K562 (cell line): Measurements from ENCODE around the gene SZT2. TPM values are rescaled to one million over a fixed set of nuclear protein-coding genes. Genes with fewer than 3 reads are reported as not detected.

Experiments used
- ASH1L ChIP-seq: fragments of 450-650 bp; IDR thresholded peaks from 2 replicates; pipeline ENCODE4 v1.6.1; 2018; ENCODE audit warnings: borderline replicate concordance, mild to moderate bottlenecking, low read depth; ENCODE audit not compliant: partially characterized antibody
- CBX3 ChIP-seq, 2 experiments: IDR thresholded peaks; 1 replicate in 1 of 2; 2 replicates in 1 of 2; pipeline ENCODE4 v1.6.1; 2012; ENCODE audit warnings: inconsistent platforms in 2 of 2, low read length in 2 of 2, borderline replicate concordance in 1 of 2, control low read depth in 1 of 2
- DACH1 ChIP-seq: fragments of 450-650 bp; IDR thresholded peaks from 2 replicates; pipeline ENCODE4 v1.6.1; 2018; ENCODE audit not compliant: partially characterized antibody
- DPF2 ChIP-seq: fragments of 450-650 bp; IDR thresholded peaks from 2 replicates; pipeline ENCODE4 v1.6.1; 2016
- ELF2 ChIP-seq: fragments of 250-450 bp; sonication (Bioruptor Pico); IDR thresholded peaks from 2 replicates; pipeline ENCODE4 v1.5.0; 2021; ENCODE audit warnings: mild to moderate bottlenecking
- EP400 ChIP-seq: fragments of 450-650 bp; IDR thresholded peaks from 2 replicates; pipeline ENCODE4 v1.6.1; 2017; ENCODE audit warnings: antibody characterized with exemption, mild to moderate bottlenecking, moderate library complexity
- EZH2 ChIP-seq: IDR thresholded peaks from 2 replicates; pipeline ENCODE4 v1.6.1; 2012; ENCODE audit warnings: low read depth, mild to moderate bottlenecking, inconsistent platforms, low read length, borderline replicate concordance
- FUS ChIP-seq: fragments of 200-400 bp; formaldehyde crosslinking; optimal IDR thresholded peaks from 2 replicates; pipeline ENCODE3; 2017; ENCODE audit warnings: low read depth, low read length
- MLLT1 ChIP-seq, 2 experiments: fragments of 450-650 bp; IDR thresholded peaks; 2 replicates each; pipeline ENCODE4 v1.6.1; 2016
- NCOA6 ChIP-seq: fragments of 450-650 bp; IDR thresholded peaks from 2 replicates; pipeline ENCODE4 v1.6.1; 2017; ENCODE audit warnings: mild to moderate bottlenecking
- NCOR1 ChIP-seq: fragments of 450-650 bp; IDR thresholded peaks from 2 replicates; pipeline ENCODE4 v1.6.1; 2016; ENCODE audit warnings: mild to moderate bottlenecking, moderate library complexity
- NR2F6 ChIP-seq: fragments of 450-650 bp; formaldehyde crosslinking; IDR thresholded peaks from 2 replicates; pipeline ENCODE4 v1.4.0; 2020; ENCODE audit warnings: mild to moderate bottlenecking
- PHF20 ChIP-seq: fragments of 450-650 bp; IDR thresholded peaks from 2 replicates; pipeline ENCODE4 v1.6.1; 2018; ENCODE audit not compliant: partially characterized antibody
- RUNX1 ChIP-seq: sonication (generic); IDR thresholded peaks from 2 replicates; pipeline ENCODE4 v1.6.1; 2016; ENCODE audit warnings: antibody characterized with exemption, low read depth
- SMAD3 ChIP-seq: fragments of 450-650 bp; formaldehyde crosslinking; conservative IDR thresholded peaks from 2 replicates; pipeline ENCODE4 v1.4.0; 2020; ENCODE audit warnings: mild to moderate bottlenecking
- TAF1 ChIP-seq: IDR thresholded peaks from 2 replicates; pipeline ENCODE4 v1.6.1; 2011; ENCODE audit warnings: mild to moderate bottlenecking, low read length, moderate library complexity; ENCODE audit not compliant: insufficient read depth, control insufficient read depth, severe bottlenecking; ENCODE audit errors: extremely low read depth
- TBP ChIP-seq: optimal IDR thresholded peaks from 2 replicates; pipeline ENCODE3; 2011; ENCODE audit warnings: low read depth, low read length, improper control_type of control experiment
- TRIM24 ChIP-seq, 2 experiments: fragments of 450-650 bp; IDR thresholded peaks; 2 replicates each; pipeline ENCODE4 v1.6.1; 2016
- TRIM28 ChIP-seq: fragments of 450-650 bp; IDR thresholded peaks from 2 replicates; pipeline ENCODE4 v1.6.1; 2017
- ZBTB8A ChIP-seq: fragments of 450-650 bp; IDR thresholded peaks from 2 replicates; pipeline ENCODE4 v1.6.1; 2018; ENCODE audit warnings: mild to moderate bottlenecking, moderate library complexity; ENCODE audit not compliant: partially characterized antibody
- ZNF75A ChIP-seq: fragments of 450-650 bp; formaldehyde crosslinking; IDR thresholded peaks from 2 replicates; pipeline ENCODE4 v1.4.0; 2020; ENCODE audit warnings: mild to moderate bottlenecking
- ZNF766 ChIP-seq: fragments of 200-800 bp; sonication (Bioruptor generic); conservative IDR thresholded peaks from 2 replicates; pipeline ENCODE4 v1.6.1; 2016; ENCODE audit warnings: missing genetic modification characterization, missing compliant biosample characterization
- polyA plus RNA-seq, 8 experiments: library from polyadenylated mRNA; depleted of rRNA in 4 of 8; stranded (reverse) in 5 of 8; unstranded in 3 of 8; fragments of >200 nt; fragmentation: Nextera tagmentation in 2 of 8; fragmentation: Illumina TruSeq in 1 of 8; extraction: Ambion mirVana in 2 of 8; extraction: Trizol in 1 of 8; gene quantifications; 2 replicates each; pipeline versions ENCODE4 v1.2.1 to v1.2.3, GENCODE V29; 2011 to 2014; ENCODE audit warnings: inconsistent platforms in 1 of 8, missing spikeins in 1 of 8
- total RNA-seq, 7 experiments: library from RNA; depleted of rRNA in 6 of 7; stranded (reverse); fragments of >200 nt in 6 of 7; fragmentation: Illumina TruSeq in 2 of 7; extraction: Trizol in 2 of 7; gene quantifications; 2 replicates each; pipeline versions ENCODE4 v1.2.1 to v1.2.3, GENCODE V29; 2011 to 2021; ENCODE audit warnings: low replicate concordance in 1 of 7
- TF ChIP-seq, protein P1 (sequence below): IDR thresholded peaks from 2 replicates; pipeline ENCODE4 v1.6.1; 2012; ENCODE audit warnings: low read depth, low read length, improper control_type of control experiment, borderline replicate concordance
- TF ChIP-seq, protein P2 (sequence below): sonication (generic); formaldehyde crosslinking; IDR thresholded peaks from 2 replicates; pipeline ENCODE4 v1.5.0; 2020; ENCODE audit warnings: missing genetic modification reagents
- TF ChIP-seq, protein P3 (sequence below): fragments of 450-650 bp; IDR thresholded peaks from 2 replicates; pipeline ENCODE4 v1.6.1; 2017; ENCODE audit warnings: antibody characterized with exemption

The SZT2 gene
- total and polyA plus RNA-seq, 9 of the 15 experiments (the other 6 are each of a cell fraction or from before 2014, with no cell fraction given) = 0.88 to 31.0 (median 12.8) TPM

- no peak for TF ChIP-seq SMAD3 (CRISPR knock-in tag)
- TF ChIP-seq CBX3 (IDR thresholded peaks at IDR 0.05; ENCODE audit: borderline replicate concordance in 1 of 2, low read length in 2 of 2) = peak in 1 of 2 experiments; percentile 31; a peak in 1 of 3 replicates
- TF ChIP-seq EZH2 = no peak
- TF ChIP-seq, protein P1, sequence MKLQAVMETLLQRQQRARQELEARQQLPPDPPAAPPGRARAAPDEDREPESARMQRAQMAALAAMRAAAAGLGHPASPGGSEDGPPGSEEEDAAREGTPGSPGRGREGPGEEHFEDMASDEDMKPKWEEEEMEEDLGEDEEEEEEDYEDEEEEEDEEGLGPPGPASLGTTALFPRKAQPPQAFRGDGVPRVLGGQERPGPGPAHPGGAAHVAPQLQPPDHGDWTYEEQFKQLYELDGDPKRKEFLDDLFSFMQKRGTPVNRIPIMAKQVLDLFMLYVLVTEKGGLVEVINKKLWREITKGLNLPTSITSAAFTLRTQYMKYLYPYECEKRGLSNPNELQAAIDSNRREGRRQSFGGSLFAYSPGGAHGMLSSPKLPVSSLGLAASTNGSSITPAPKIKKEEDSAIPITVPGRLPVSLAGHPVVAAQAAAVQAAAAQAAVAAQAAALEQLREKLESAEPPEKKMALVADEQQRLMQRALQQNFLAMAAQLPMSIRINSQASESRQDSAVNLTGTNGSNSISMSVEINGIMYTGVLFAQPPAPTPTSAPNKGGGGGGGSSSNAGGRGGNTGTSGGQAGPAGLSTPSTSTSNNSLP = no peak
- TF ChIP-seq NR2F6 (CRISPR knock-in tag) = no peak
- TF ChIP-seq PHF20 = peak; percentile 67
- TF ChIP-seq MLLT1 (IDR thresholded peaks at IDR 0.05) = peak; percentile 14 to 52; a peak in 1 of 4 replicates
- TF ChIP-seq NCOR1 = no peak
- no peak for TF ChIP-seq FUS
- TF ChIP-seq ZBTB8A = no peak
- TF ChIP-seq TAF1 = peak; percentile 88
- TF ChIP-seq ZNF766 (CRISPR knock-in tag) = peak; percentile 48; the same call in 1 of the 2 replicates
- peak; percentile 62 for TF ChIP-seq DPF2
- peak in 1 of 2 experiments; percentile 76; a peak in 2 of 4 replicates for TF ChIP-seq TRIM24 (IDR thresholded peaks at IDR 0.05)
- TF ChIP-seq ELF2 = peak; percentile 8; the same call in 1 of the 2 replicates
- TF ChIP-seq, protein P2, sequence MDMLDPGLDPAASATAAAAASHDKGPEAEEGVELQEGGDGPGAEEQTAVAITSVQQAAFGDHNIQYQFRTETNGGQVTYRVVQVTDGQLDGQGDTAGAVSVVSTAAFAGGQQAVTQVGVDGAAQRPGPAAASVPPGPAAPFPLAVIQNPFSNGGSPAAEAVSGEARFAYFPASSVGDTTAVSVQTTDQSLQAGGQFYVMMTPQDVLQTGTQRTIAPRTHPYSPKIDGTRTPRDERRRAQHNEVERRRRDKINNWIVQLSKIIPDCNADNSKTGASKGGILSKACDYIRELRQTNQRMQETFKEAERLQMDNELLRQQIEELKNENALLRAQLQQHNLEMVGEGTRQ (CRISPR knock-in tag) = no peak
- TF ChIP-seq ZNF75A (CRISPR knock-in tag) = no peak
- TF ChIP-seq TRIM28 = peak; percentile 63
- TF ChIP-seq DACH1 = no peak
- TF ChIP-seq, protein P3, sequence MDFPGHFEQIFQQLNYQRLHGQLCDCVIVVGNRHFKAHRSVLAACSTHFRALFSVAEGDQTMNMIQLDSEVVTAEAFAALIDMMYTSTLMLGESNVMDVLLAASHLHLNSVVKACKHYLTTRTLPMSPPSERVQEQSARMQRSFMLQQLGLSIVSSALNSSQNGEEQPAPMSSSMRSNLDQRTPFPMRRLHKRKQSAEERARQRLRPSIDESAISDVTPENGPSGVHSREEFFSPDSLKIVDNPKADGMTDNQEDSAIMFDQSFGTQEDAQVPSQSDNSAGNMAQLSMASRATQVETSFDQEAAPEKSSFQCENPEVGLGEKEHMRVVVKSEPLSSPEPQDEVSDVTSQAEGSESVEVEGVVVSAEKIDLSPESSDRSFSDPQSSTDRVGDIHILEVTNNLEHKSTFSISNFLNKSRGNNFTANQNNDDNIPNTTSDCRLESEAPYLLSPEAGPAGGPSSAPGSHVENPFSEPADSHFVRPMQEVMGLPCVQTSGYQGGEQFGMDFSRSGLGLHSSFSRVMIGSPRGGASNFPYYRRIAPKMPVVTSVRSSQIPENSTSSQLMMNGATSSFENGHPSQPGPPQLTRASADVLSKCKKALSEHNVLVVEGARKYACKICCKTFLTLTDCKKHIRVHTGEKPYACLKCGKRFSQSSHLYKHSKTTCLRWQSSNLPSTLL = no peak
- no peak for TF ChIP-seq RUNX1
- TF ChIP-seq TBP = peak; percentile 68
- TF ChIP-seq EP400 = peak; percentile 93
- TF ChIP-seq NCOA6 = no peak
- no peak for TF ChIP-seq ASH1L
Measured at GRCh38 chr1:43367904-43368645, 21.6 kb upstream of the SZT2 start, which contains the start of gene ELOVL1 (continued).
